HUES48 (cell line): ENCODE measurements around the gene HIRA.

Source experiments
- H3K27ac ChIP-seq: one replicate; pipeline ENCODE4 v1.7.0; 2013; ENCODE audit warnings: low read depth, low read length, inconsistent platforms
- H3K27me3 ChIP-seq: 2 replicates; pipeline ENCODE4 v1.6.1; 2013; ENCODE audit warnings: mild to moderate bottlenecking, low read length; ENCODE audit not compliant: control insufficient read depth, insufficient read depth
- H3K36me3 ChIP-seq: 2 replicates; pipeline ENCODE4 v1.6.1; 2013; ENCODE audit warnings: low read length; ENCODE audit not compliant: control insufficient read depth, insufficient read depth
- H3K4me1 ChIP-seq: 2 replicates; pipeline ENCODE4 v1.6.1; 2013; ENCODE audit warnings: mild to moderate bottlenecking, low read length; ENCODE audit not compliant: control insufficient read depth, insufficient read depth
- H3K4me3 ChIP-seq: 2 replicates; pipeline ENCODE4 v1.5.1; 2013; ENCODE audit warnings: mild to moderate bottlenecking, low read depth, low read length
- H3K9ac ChIP-seq: 2 replicates; pipeline ENCODE4 v1.6.1; 2013; ENCODE audit warnings: mild to moderate bottlenecking, low read depth, low read length, moderate library complexity
- H3K9me3 ChIP-seq: 2 replicates; pipeline ENCODE4 v1.6.1; 2013; ENCODE audit warnings: low read length; ENCODE audit not compliant: control insufficient read depth, insufficient read depth

HIRA gene

DNA sequence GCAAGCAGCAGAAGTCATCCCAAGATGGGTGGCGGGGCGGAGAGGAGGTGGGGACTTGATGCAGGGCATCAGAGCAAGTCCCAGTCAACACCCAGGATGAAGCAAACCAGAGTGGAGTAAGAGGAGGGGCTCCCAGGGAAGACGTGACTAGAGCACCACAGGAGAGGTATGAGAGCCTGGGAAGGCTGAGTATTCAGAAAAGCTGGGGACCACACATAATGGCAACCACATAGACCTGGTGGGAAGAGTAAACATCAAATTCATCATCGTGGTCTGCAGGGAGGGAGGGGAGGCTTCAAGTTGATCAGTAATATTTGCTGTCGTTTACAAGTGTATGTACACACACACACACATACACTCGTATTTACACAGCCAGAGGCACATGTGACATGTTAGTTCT lies 79.3 kb downstream of the HIRA start:
- H3K9me3 ChIP-seq, result no peaks in the 10 kb centered on the region
- no peaks in the 10 kb centered on the region for H3K27me3 ChIP-seq
- peaks cover 90% of the 10 kb centered on the region for H3K36me3 ChIP-seq
- H3K4me1 ChIP-seq, result no peaks in the 10 kb centered on the region
- no peak overlapping the region for H3K9ac ChIP-seq
- H3K4me3 ChIP-seq, result no peak overlapping the region
- H3K27ac ChIP-seq, result no peak overlapping the region

DNA sequence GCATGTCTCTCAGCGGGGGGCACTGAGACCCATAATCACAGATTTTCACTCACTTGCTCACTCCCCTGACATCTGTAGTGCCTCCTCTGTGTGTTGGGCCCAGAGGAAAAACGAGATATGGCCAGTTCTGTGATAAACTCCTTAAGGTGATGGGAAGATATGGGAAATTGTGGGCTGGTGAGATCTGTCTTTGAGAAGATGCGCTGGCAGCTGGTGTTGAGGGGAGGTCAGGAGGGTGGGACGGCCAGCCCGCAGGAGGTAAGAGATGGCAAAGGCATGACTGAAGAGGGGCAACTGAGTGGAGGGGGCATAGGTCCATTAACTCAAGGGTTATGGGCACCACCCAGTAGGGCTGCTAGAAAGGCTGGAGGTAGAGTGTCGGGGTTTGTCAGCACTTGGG lies 79.9 kb downstream of the HIRA start:
- Histone ChIP-seq H3K9me3 (no peaks in the 10 kb centered on the region), H3K36me3 (peaks cover 90% of the 10 kb centered on the region), H3K4me3 (no peak overlapping the region), H3K27ac (no peak overlapping the region), H3K27me3 (no peaks in the 10 kb centered on the region), H3K4me1 (no peaks in the 10 kb centered on the region), H3K9ac (no peak overlapping the region)

DNA sequence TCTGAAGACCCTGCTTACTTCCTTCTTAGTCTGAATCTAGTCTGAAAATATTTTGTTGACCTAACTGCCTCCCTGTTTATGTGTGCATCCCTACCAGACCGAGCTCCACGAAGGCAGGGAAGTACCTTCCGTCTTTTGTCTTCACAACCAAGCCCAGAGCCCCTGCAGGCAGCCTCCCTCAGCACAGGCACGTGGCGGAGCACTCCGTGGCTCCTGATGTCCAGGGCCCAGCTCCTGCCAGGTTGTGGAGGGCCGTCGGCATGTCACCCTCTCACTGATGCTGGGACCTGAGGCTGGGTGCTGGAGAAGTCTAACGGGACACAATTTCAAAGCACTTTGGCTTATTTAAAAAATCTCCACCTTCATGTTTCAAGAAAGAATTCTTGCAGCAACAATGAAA lies 80.6 kb downstream of the HIRA start:
- Histone ChIP-seq H3K9ac (no peak overlapping the region), H3K4me1 (no peaks in the 10 kb centered on the region), H3K27me3 (no peaks in the 10 kb centered on the region), H3K27ac (no peak overlapping the region), H3K4me3 (no peak overlapping the region), H3K9me3 (no peaks in the 10 kb centered on the region), H3K36me3 (peaks cover 90% of the 10 kb centered on the region)

DNA sequence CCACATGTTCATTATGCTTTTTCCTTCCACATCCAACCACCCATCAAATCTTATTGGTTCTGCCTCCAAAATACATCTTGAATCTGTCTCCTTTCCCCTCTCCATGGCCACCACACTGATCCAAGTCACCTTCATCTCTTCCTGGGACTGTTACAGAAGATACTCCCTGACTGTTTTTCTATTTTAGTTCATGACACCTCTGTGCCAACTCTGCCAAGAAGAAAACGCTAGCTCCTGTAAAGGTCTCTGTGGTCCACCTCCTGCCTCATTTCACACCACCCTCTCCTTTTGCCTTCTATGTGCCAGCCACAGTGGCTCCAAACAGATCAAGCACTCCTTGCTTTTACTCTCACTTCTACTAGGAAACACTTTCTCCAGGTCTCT lies 81.1 kb downstream of the HIRA start:
- no peaks in the 10 kb centered on the region for H3K9me3 ChIP-seq
- H3K4me1 ChIP-seq, result no peaks in the 10 kb centered on the region
- H3K9ac ChIP-seq, result no peak overlapping the region
- no peak overlapping the region for H3K27ac ChIP-seq
- H3K27me3 ChIP-seq, result no peaks in the 10 kb centered on the region
- no peak overlapping the region for H3K4me3 ChIP-seq
- peaks cover 90% of the 10 kb centered on the region for H3K36me3 ChIP-seq

DNA sequence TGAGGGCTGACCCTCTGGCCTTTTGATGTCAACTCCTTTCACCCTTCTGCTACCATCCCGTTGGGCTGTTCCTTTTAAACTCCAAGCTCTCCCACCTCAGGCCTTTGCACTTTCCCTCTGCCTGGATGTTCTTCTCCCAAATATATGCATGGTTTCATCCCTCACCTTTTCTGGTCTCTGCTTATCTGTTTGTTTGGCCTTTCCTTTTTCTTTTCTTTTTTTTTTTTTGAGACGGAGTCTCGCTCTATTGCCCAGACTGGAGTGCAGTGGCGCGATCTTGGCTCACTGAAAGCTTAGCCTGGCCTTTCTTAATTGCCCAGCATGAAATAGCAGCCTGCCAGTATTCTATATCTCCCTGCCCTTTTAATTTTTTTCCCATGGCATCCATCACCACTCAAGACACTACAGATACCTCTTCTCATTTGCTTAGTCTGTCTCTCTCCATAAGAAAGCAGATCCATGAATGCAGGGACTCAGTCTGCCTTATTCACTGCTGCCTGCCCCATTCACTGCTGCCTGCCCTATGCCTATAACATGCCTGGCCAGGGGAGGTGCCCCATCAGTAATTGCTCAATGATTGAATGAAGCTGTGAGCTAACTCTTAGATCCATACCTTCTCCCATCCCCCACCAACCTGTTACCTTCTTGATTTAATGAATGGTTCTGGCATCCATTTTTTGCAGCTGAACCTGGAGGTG lies 81.6 kb downstream of the HIRA start:
- no peak overlapping the region for H3K9ac ChIP-seq
- H3K27me3 ChIP-seq, result no peaks in the 10 kb centered on the region
- H3K36me3 ChIP-seq, result peaks cover 90% of the 10 kb centered on the region
- H3K4me3 ChIP-seq, result no peak overlapping the region
- H3K9me3 ChIP-seq, result no peaks in the 10 kb centered on the region
- H3K4me1 ChIP-seq, result no peaks in the 10 kb centered on the region
- no peak overlapping the region for H3K27ac ChIP-seq

DNA sequence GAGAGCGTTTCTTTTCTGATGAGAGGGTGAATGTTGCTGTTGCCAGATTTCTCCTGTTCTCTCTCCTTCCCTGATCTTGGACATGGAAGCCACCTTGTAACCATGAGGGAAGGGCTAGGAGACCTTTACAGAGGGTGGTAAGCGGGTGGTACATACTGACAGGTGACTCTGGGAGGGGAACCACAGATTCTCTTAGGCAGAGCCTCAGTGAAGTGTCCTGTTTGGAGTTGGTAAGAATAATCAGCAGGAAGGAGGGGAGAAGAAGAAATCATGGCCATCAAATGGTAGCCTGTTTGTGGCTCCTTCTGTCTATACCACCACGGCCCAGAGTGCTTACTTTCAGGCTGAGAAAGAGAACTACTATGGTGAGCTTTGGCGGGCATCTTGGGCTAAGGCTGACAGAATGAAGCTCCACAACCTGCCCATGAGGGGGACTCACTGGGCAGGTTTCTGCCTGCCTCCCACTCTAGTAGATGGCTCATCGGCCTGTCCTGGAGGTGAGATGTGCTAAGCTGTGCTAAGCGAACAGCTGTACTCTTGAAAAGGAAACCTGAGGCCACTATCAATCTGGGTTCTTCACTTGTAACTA lies 84.8 kb downstream of the HIRA start:
- Histone ChIP-seq H3K27me3 (no peaks in the 10 kb centered on the region), H3K4me1 (no peaks in the 10 kb centered on the region), H3K9me3 (no peaks in the 10 kb centered on the region), H3K27ac (no peak overlapping the region), H3K36me3 (peaks cover 84% of the 10 kb centered on the region), H3K9ac (no peak overlapping the region), H3K4me3 (no peak overlapping the region)

DNA sequence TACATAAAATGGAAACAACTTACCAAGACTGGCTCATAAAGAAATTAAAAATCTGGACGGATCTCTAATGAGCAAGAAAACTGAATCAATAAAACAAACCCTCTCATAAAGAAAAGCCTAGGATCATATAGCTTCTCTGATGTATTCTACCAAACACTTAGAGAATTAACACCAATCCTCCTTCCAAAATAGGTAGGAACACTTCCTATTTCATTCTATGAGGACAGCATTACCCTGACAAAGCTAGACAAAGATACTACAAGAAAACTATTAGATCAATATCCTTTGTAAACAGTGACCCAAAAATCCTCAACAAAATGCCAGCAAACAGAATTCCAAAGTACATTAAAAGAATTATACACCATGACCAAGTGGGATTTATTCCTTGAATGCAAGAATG lies 87.1 kb downstream of the HIRA start:
- Histone ChIP-seq H3K9me3 (no peaks in the 10 kb centered on the region), H3K27me3 (no peaks in the 10 kb centered on the region), H3K4me1 (no peaks in the 10 kb centered on the region), H3K9ac (no peak overlapping the region), H3K36me3 (peaks cover 63% of the 10 kb centered on the region), H3K4me3 (no peak overlapping the region), H3K27ac (no peak overlapping the region)

DNA sequence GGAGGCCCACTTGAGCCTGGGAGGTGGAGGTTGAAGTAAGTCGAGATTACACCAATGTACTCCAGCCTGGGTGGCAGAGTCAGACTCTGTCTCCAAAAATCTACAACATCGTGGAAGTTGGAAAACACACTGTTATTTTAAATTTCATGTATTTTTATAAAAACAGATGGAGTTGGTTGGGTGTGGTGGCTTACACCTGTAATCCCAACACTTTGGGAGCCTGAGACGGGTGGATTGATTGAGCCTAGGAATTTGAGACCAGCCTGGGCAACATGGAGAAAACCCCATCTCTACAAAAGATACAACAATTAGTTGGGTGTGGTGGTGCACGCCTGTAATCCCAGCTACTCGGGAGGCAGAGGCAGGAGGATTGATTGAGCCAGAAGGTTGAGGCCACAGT lies 88.1 kb downstream of the HIRA start:
- H3K27me3 ChIP-seq, result no peaks in the 10 kb centered on the region

DNA sequence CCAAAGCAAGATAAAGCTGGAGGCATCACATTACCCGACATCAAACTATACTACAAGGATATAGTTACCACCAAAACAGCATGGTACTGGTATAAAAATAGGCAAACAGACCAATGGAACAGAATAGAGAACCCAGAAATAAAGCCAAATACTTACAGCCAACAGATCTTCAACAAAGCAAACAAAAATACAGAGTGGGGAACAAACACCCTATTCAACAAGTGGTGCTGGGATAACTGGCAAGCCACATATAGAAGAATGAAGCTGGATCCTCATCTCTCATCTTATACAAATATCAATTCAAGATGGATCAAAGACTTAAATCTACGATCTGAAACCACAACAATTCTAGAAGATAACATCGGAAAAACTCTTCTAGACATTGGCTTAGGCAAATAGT lies 90.0 kb downstream of the HIRA start:
- Histone ChIP-seq H3K27ac (no peak overlapping the region), H3K9ac (no peak overlapping the region), H3K9me3 (no peaks in the 10 kb centered on the region), H3K4me3 (no peak overlapping the region), H3K36me3 (peaks cover 52% of the 10 kb centered on the region), H3K27me3 (no peaks in the 10 kb centered on the region), H3K4me1 (no peaks in the 10 kb centered on the region)

More for the DNA sequence above, 88.1 kb downstream of the HIRA start:
- no peaks in the 10 kb centered on the region for H3K4me1 ChIP-seq
- no peak overlapping the region for H3K4me3 ChIP-seq
- H3K36me3 ChIP-seq, result peaks cover 65% of the 10 kb centered on the region
- no peaks in the 10 kb centered on the region for H3K9me3 ChIP-seq
- H3K27ac ChIP-seq, result no peak overlapping the region
- no peak overlapping the region for H3K9ac ChIP-seq

DNA sequence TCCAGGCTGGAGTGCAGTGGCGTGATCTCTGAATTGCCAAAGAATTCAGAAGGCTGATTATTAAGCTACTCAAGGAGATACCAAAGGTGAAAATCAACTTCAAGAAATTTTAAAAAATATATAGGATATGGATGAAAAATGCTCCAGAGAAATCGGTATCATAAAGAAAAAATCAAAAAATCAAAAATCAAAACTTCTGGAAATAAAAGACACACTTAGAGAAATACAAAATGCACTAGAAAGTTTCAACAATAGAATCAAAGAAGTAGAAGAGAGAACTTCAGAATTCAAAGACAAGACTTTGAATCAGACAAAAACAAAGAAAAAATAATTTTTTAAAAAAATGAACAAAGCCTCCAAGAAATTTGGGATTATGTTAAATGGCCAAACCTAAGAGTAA lies 94.4 kb downstream of the HIRA start:
- no peaks in the 10 kb centered on the region for H3K9me3 ChIP-seq
- no peak overlapping the region for H3K27ac ChIP-seq
- no peaks in the 10 kb centered on the region for H3K27me3 ChIP-seq
- peaks cover 36% of the 10 kb centered on the region for H3K36me3 ChIP-seq
- H3K4me3 ChIP-seq, result no peak overlapping the region
- H3K9ac ChIP-seq, result no peak overlapping the region
- no peaks in the 10 kb centered on the region for H3K4me1 ChIP-seq

DNA sequence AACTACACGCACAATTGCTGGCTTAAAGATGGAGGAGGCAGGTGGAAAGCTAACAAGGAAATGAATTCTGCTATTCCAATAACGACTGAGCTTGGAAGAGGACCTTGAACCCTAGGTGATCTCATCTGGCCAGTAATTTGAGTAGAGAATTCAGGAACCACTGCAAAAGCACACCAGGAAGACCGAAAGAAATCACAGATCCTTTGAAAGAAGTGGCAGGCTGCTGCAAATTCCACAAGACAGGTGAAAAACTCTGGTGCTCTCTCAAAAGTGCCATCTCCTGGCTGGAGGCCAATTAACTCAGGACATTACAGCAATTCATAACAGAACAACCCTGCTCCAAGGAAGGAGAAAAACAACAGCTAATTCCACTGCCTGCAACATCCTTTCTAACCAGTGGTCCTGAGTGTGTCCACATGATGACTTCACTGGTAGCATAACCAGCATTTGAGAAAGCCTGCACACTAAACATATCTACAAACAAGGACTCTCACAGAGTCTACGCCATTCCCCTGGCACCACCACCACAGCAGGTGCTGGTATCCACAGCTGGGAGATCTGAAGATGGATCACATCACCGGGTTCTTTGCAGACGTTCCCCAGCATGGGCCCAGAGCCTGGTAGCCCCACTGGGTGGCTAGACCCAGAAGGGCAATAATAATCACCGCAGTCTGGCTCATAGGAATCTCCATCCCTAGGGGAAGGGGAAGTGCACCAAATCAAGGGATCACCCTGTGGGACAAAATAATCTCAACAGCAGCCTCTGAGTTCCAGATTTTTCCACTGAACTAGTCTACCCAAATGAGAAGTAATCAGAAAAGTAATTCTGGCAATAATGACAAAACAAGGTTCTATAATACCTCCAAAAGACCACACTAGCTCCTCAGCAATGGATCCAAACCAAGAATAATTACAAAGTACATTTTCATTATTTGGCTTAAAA lies 95.1 kb downstream of the HIRA start:
- no peak overlapping the region for H3K9ac ChIP-seq
- no peak overlapping the region for H3K4me3 ChIP-seq
- H3K27ac ChIP-seq, result no peak overlapping the region
- H3K4me1 ChIP-seq, result no peaks in the 10 kb centered on the region
- no peaks in the 10 kb centered on the region for H3K9me3 ChIP-seq
- H3K27me3 ChIP-seq, result no peaks in the 10 kb centered on the region
- peaks cover 43% of the 10 kb centered on the region for H3K36me3 ChIP-seq
